HEK293 (cell line): ENCODE measurements around the gene ZBTB38.

ENCODE experiments used
- KLF10 ChIP-seq: fragments of 450-650 bp; IDR thresholded peaks from 2 replicates; pipeline ENCODE4 v1.5.1; 2018; ENCODE audit warnings: missing biosample characterization, mild to moderate bottlenecking, missing genetic modification characterization
- PATZ1 ChIP-seq: fragments of 450-650 bp; formaldehyde crosslinking; IDR thresholded peaks from 2 replicates; pipeline ENCODE4 v1.5.1; 2016; ENCODE audit warnings: missing biosample characterization, missing genetic modification characterization
- PRDM10 ChIP-seq: fragments of 450-650 bp; formaldehyde crosslinking; IDR thresholded peaks from 2 replicates; pipeline ENCODE4 v1.5.1; 2016; ENCODE audit warnings: missing biosample characterization, missing genetic modification characterization
- ZNF155 ChIP-seq: fragments of 450-650 bp; formaldehyde crosslinking; IDR thresholded peaks from 2 replicates; pipeline ENCODE4 v1.5.1; 2016; ENCODE audit warnings: missing biosample characterization, missing genetic modification characterization
- ZNF175 ChIP-seq: fragments of 450-650 bp; formaldehyde crosslinking; IDR thresholded peaks from 2 replicates; pipeline ENCODE4 v1.5.1; 2016; ENCODE audit warnings: missing biosample characterization, missing genetic modification characterization
- ZNF26 ChIP-seq: fragments of 450-650 bp; formaldehyde crosslinking; IDR thresholded peaks from 2 replicates; pipeline ENCODE4 v1.5.1; 2016; ENCODE audit warnings: missing biosample characterization, missing genetic modification characterization
- ZNF555 ChIP-seq: fragments of 450-650 bp; formaldehyde crosslinking; conservative IDR thresholded peaks from 2 replicates; pipeline ENCODE4 v1.5.1; 2017; ENCODE audit warnings: missing biosample characterization, mild to moderate bottlenecking, missing genetic modification characterization, inconsistent platforms
- ZNF747 ChIP-seq: fragments of 450-650 bp; formaldehyde crosslinking; IDR thresholded peaks from 2 replicates; pipeline ENCODE4 v1.5.1; 2016; ENCODE audit warnings: missing biosample characterization, missing genetic modification characterization
- ZNF768 ChIP-seq: fragments of 450-650 bp; formaldehyde crosslinking; IDR thresholded peaks from 2 replicates; pipeline ENCODE4 v1.5.1; 2018; ENCODE audit warnings: missing biosample characterization, mild to moderate bottlenecking, missing genetic modification characterization

The ZBTB38 gene

GRCh38 chr3:141415953-141416352 is 47.6 kb downstream of the ZBTB38 start (continued):
- no peak for TF ChIP-seq ZNF747
- TF ChIP-seq PRDM10 (tag by site-specific recombination) = no peak
- no peak for TF ChIP-seq ZNF768
- TF ChIP-seq KLF10 = no peak
- no peak for TF ChIP-seq ZNF26
- TF ChIP-seq PATZ1 (tag by site-specific recombination) = no peak
- no peak for TF ChIP-seq ZNF175 (tag by site-specific recombination)
- TF ChIP-seq ZNF155 (tag by site-specific recombination) = no peak
- no peak for TF ChIP-seq ZNF555
